Muscle of leg (tissue), 11 donors: ENCODE results near the gene ALK. TPM values are rescaled to one million over a fixed set of nuclear protein-coding genes. Genes with fewer than 3 reads are reported as not detected.

Experiments used
- DNase-seq: peaks from one replicate; pipeline ENCODE4 v3.0.0; 2013
- H3K27ac ChIP-seq: one replicate; pipeline ENCODE4 v1.5.1; 2013; ENCODE audit warnings: mild to moderate bottlenecking, low read length, control low read depth
- H3K27me3 ChIP-seq: one replicate; pipeline ENCODE4 v1.6.1; 2013; ENCODE audit warnings: low read length; ENCODE audit not compliant: control insufficient read depth, insufficient read depth
- H3K36me3 ChIP-seq: one replicate; pipeline ENCODE4 v1.6.1; 2013; ENCODE audit warnings: low read length; ENCODE audit not compliant: control insufficient read depth, insufficient read depth
- H3K4me1 ChIP-seq: one replicate; pipeline ENCODE4 v1.6.1; 2013; ENCODE audit warnings: low read length; ENCODE audit not compliant: control insufficient read depth, insufficient read depth
- H3K4me3 ChIP-seq: one replicate; pipeline ENCODE4 v1.5.1; 2013; ENCODE audit warnings: low read length, control low read depth
- H3K9me3 ChIP-seq: replicated peaks from 2 replicates; pipeline ENCODE4 v1.6.1; 2013; ENCODE audit warnings: low read depth, low read length; ENCODE audit not compliant: control insufficient read depth
- WGBS: methylation state at CpG from one replicate; pipeline ENCODE4 v1.1.5; 2013; ENCODE audit warnings: missing lambda C conversion rate; ENCODE audit not compliant: insufficient coverage; 5-methylcytosine and 5-hydroxymethylcytosine counted together
- polyA plus RNA-seq, 8 donors: library from polyadenylated mRNA; unstranded; fragments of 120-200 nt; gene quantifications; one replicate each; pipeline versions ENCODE4 v1.2.1 to v1.2.3, GENCODE V29; 2013; ENCODE audit warnings: inconsistent platforms in 1 of 8, low replicate concordance in 1 of 8; ENCODE audit not compliant: insufficient read length in 8 of 8, insufficient read depth in 1 of 8
- total RNA-seq: library from RNA; stranded (reverse); fragments of 120-200 nt; gene quantifications from one replicate; pipeline ENCODE4 v1.2.4, GENCODE V29; 2013

ALK gene
- total and polyA plus RNA-seq, 9 donors: 0.04 to 0.29 (median 0.09) TPM

DNA sequence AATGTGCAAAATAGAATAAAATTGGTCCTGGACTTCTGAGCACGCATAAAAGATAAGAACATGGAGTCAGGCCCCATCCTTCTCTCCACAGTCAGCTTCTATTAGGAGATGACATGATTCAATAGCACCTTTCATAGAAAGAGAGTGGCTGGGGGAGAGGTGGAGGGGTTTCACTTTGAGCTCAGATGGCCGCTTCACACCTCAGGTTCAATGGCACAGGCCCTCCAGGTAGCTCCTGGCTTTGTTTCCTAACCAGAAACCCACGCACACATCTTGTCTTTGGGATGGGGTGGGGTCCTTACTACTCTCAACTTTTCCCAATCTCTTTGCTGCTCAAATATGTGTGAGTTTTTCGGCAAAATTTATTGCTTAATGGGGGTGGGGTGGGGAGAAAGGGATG is 473.9 kb downstream of the ALK start:
- no peak for DNase-seq
- no peak overlapping the region for H3K27ac ChIP-seq
- H3K36me3 ChIP-seq: no peaks in the 10 kb centered on the region
- no CpG with 5 or more reads among the region's 4 CpGs for WGBS
- H3K4me3 ChIP-seq: no peak overlapping the region
- H3K4me1 ChIP-seq: peaks cover 13% of the 10 kb centered on the region
- peaks cover 2% of the 10 kb centered on the region for H3K27me3 ChIP-seq
- no peaks in the 10 kb centered on the region for H3K9me3 ChIP-seq

DNA sequence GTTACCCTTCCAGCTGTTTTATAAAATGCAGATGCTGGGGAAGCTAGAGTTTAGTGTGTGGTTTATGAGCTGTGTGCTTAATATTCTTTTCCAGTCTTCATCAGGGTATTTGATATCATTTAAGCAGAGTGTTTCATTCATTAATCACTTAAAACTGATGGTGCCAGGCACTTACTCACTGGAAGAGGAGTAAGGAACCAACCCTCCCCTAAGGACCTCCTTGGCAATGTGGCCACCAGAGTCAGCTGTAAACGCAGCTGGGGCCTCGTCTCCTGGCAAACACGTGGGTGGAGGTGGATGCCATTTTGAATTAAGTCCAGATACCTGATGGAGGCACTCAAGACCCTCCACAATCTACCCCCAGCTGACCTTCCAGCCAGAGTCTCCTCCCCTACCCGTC is 474.5 kb downstream of the ALK start:
- no peak for DNase-seq
- 80% methylated on average over 1 of the region's 4 CpGs for WGBS

DNA sequence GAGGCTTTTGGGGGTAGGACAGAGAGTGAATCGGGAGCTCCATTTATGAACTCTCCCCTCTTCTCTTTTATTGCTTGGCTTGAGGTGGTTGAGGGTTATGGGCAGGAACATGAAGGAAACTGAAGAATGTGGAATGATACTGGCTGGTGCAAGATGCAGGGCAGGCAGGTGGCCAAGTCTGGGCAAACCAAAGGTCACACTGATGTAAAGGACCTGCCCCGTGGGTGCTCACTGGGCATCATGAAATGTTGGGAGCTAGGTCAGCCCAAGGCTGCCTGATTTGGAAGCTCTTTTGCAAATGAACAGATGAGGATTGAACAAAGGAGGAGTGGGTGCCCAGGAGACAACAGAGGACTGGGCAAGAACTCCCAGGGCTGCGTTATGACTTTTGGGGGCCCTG is 477.2 kb downstream of the ALK start:
- Histone ChIP-seq H3K27me3 (peaks cover 2% of the 10 kb centered on the region), H3K27ac (no peak overlapping the region), H3K36me3 (no peaks in the 10 kb centered on the region), H3K4me1 (peaks cover 13% of the 10 kb centered on the region), H3K4me3 (no peak overlapping the region), H3K9me3 (no peaks in the 10 kb centered on the region)
- WGBS: no CpG with 5 or more reads among the region's 3 CpGs
- no peak for DNase-seq

More for the DNA sequence above, 474.5 kb downstream of the ALK start:
- Histone ChIP-seq H3K36me3 (no peaks in the 10 kb centered on the region), H3K27me3 (peaks cover 2% of the 10 kb centered on the region), H3K4me1 (peaks cover 13% of the 10 kb centered on the region), H3K4me3 (no peak overlapping the region), H3K9me3 (no peaks in the 10 kb centered on the region), H3K27ac (no peak overlapping the region)

DNA sequence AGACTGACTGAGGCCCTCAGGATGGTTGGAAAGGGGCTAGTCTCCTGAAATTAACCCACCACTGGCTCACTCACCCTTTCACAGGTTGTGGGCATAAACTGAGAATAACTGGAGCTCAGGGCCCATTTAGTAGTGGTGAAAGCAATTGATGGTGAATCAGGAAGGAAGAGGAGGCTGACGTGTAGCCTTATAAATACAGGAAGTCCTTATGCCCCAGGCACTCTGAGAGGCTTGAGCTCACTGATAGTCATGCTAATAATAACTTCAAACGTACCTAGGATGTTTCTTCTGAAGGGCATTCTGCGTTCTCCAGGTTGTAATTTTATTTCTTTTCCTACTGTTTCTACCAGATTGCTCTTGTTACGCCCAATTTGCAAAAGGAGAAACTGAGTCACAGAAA is 477.8 kb downstream of the ALK start:
- peaks cover 2% of the 10 kb centered on the region for H3K27me3 ChIP-seq
- H3K9me3 ChIP-seq: no peaks in the 10 kb centered on the region
- H3K36me3 ChIP-seq: no peaks in the 10 kb centered on the region
- peak; percentile 11 for DNase-seq
- WGBS: 0% methylated on average over 1 of the region's 4 CpGs
- peaks cover 13% of the 10 kb centered on the region for H3K4me1 ChIP-seq
- peak overlapping the region; percentile 43 for H3K27ac ChIP-seq
- H3K4me3 ChIP-seq: no peak overlapping the region

DNA sequence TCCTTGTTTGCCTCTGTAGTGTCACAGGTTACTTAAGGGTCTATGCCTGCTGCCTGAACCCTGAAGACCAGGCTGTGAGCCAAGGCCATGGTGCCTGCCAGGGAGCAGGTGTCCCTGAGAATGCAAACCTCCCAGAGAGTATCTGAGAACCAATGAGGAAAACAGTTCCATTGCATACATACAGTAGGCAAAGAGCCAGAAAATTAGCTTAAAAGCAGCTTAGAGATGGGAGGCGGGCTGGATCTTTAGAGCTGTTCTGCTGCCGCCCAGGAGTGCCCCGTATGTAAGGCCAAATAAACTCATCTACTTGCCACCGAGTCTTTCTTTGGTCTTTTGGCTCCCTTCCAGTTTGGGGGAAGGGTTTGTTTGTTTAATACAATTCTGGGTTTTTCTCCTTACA is 478.2 kb downstream of the ALK start:
- DNase-seq: peak; percentile 55
- H3K9me3 ChIP-seq: no peaks in the 10 kb centered on the region
- H3K36me3 ChIP-seq: no peaks in the 10 kb centered on the region
- no CpG with 5 or more reads among the region's 4 CpGs for WGBS
- H3K27ac ChIP-seq: peak overlapping the region; percentile 43
- no peak overlapping the region for H3K4me3 ChIP-seq
- H3K27me3 ChIP-seq: no peaks in the 10 kb centered on the region
- peaks cover 13% of the 10 kb centered on the region for H3K4me1 ChIP-seq

DNA sequence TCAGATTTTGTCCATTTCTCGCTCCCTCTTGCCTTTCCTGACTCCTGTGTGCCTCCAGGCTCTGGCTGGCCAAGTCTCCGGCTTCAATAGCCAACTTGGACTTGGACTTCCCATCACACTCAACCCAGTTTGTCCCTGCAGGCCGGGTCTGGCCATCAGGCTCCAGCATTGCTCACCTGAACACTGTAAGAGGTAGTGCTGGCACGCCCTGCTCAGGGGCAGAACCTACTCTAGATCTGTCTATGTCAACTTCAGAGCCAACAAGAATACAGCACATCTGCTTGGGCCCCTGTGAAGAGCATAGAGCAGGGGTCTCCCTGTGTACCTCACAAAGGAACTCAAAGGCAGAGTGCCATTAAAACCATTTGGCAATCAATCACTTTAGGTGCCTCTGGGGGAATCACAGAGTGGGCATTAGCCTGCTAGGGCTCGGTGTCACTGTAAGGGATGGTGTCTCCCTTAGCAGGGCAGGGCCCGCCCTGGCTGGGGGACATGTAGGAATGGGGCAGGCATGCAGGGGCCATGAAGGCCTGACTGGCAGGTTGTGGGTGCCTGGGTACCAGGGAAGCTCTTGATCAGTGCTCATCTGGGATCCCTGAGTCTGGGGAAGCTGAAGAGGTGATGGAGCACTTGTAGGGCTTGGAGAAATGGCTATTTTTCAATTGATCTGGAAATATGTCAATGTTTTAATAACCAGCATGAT is 480.3 kb downstream of the ALK start:
- 95% methylated on average over 6 of the region's 6 CpGs for WGBS
- H3K4me1 ChIP-seq: peaks cover 13% of the 10 kb centered on the region
- no peak overlapping the region for H3K27ac ChIP-seq
- H3K4me3 ChIP-seq: no peak overlapping the region
- no peaks in the 10 kb centered on the region for H3K27me3 ChIP-seq
- H3K36me3 ChIP-seq: no peaks in the 10 kb centered on the region
- no peaks in the 10 kb centered on the region for H3K9me3 ChIP-seq
- no peak for DNase-seq

DNA sequence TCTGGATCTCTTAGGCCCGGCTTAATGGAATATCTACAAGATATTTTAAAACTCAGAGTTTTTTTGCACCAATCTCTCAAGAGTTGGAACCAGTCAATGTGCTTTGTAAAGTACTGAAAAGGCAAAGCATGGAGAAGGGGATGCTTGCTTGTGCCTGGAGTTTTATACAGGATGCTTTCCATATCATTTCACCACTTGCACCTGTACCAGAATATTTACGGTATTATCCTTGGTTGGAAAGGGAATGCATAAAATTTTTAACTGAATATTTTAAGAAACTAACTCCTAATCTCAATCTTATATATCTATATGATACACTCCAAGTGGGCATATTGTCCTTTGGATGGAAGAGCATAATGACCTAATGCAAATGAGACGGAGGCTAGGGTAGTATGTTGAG is 487.5 kb downstream of the ALK start:
- no CpG with 5 or more reads among the region's 3 CpGs for WGBS
- Histone ChIP-seq H3K36me3 (no peaks in the 10 kb centered on the region), H3K4me1 (no peaks in the 10 kb centered on the region), H3K9me3 (no peaks in the 10 kb centered on the region), H3K4me3 (no peak overlapping the region), H3K27me3 (no peaks in the 10 kb centered on the region), H3K27ac (no peak overlapping the region)
- DNase-seq: no peak

DNA sequence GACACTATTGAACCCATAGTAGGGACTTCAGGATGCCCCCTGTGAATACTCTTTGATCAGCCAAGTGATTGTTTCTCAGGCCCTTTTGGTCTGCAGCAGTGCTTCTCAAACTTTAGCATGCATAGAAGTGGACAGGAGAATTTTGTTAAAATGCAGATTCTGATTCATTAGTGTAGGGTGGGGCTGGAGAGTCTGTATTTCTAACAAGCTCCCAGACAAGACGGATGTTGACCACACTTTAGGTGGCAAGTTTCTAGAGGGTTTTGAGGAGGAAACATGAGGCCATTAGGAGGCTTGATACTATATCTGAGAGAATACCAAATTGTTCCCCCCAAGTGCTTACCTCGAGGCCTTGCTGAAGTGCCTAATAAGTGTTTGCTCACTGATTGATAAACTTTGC is 488.3 kb downstream of the ALK start:
- no peak overlapping the region for H3K4me3 ChIP-seq
- H3K27ac ChIP-seq: no peak overlapping the region
- H3K4me1 ChIP-seq: no peaks in the 10 kb centered on the region
- DNase-seq: no peak
- 80% methylated on average over 1 of the region's 2 CpGs for WGBS
- no peaks in the 10 kb centered on the region for H3K36me3 ChIP-seq
- H3K27me3 ChIP-seq: no peaks in the 10 kb centered on the region
- H3K9me3 ChIP-seq: no peaks in the 10 kb centered on the region

DNA sequence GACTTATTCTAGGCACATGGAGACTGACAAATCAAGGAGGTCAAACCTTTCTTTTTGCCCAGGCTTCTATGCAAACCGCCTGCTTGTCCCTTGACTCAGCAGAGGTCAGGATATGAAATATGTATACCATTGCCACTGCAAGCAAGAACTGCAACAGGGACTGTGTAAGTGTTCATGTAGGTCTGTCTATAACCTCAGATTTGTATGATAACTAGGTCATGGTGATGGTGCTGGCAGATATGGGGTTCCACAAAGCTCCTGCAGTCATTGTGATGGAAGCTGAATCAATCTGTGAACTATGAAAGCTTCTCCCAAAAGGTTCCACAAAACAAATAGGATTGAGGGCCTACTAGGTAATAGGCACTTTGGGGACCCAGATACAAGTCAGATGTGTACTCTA is 489.9 kb downstream of the ALK start:
- Histone ChIP-seq H3K27ac (no peak overlapping the region), H3K4me3 (no peak overlapping the region), H3K27me3 (no peaks in the 10 kb centered on the region), H3K9me3 (no peaks in the 10 kb centered on the region), H3K36me3 (no peaks in the 10 kb centered on the region), H3K4me1 (no peaks in the 10 kb centered on the region)
- no peak for DNase-seq
- 83% methylated on average over 1 of the region's 1 CpG for WGBS

DNA sequence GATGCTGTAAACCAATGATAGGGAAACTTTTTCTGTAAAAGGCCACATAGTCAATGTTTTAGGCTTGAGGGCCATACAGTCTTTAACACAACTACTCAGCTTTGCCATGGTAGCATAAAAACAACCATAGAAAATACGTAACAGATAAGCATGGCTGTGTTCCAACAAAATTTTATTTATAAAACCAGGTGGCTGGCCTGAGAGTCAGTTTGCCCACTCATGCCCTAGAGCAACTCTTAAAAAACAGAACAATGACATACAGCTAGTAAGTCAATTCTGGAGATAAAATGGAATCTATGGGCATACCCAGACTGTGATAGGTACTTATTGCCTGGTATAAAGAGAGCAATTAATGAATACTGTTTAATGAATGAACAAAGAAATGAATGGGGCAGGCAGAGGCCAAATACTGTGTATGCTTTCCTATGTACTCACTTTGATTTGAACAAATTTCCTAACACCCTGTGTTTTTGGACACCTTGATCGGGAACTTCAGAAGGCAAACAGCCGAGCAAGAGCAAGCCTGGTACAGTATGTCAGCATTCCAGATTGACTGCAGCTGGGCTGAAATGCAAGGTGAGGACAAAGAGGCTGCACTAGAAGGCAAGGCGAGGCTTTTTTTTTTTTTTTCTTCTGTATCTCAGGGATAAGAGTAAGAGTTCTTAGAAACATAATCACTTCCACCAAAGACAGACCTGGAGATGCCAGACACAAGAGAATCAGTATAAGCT is 490.8 kb downstream of the ALK start:
- DNase-seq: no peak
- H3K27ac ChIP-seq: no peak overlapping the region
- no peak overlapping the region for H3K4me3 ChIP-seq
- no peaks in the 10 kb centered on the region for H3K9me3 ChIP-seq
- no peaks in the 10 kb centered on the region for H3K4me1 ChIP-seq
- H3K36me3 ChIP-seq: no peaks in the 10 kb centered on the region
- no peaks in the 10 kb centered on the region for H3K27me3 ChIP-seq
- 79% methylated on average over 2 of the region's 4 CpGs for WGBS
